Osteoblast (primary cell): ENCODE data around the gene CUTA. TPM values are rescaled to one million over a fixed set of nuclear protein-coding genes. Genes with fewer than 3 reads are reported as not detected.
A peak's percentile ranks its signal among the peaks of the same experiment; 100 is the strongest.
"Not testable (repeated sequence)": the region's sequence is repeated elsewhere in the genome, so short reads cannot be mapped to it uniquely, and the experiment has no call there.

Experiments used
- DNase-seq: peaks from one replicate; pipeline ENCODE4 v3.0.0; 2011; ENCODE audit warnings: low spot score, mixed read lengths; ENCODE audit not compliant: insufficient read length; ENCODE audit errors: missing footprints
- H2AFZ ChIP-seq: 2 replicates; pipeline ENCODE4 v1.6.0; 2011; ENCODE audit warnings: mild to moderate bottlenecking, low read length
- H3K27ac ChIP-seq: 2 replicates; pipeline ENCODE4 v1.5.1; 2011; ENCODE audit warnings: mild to moderate bottlenecking, low read depth, low read length, moderate library complexity
- H3K27me3 ChIP-seq: 2 replicates; pipeline ENCODE4 v1.6.0; 2012; ENCODE audit warnings: mild to moderate bottlenecking, control low read depth, inconsistent platforms, low read length, moderate library complexity; ENCODE audit not compliant: insufficient read depth
- H3K36me3 ChIP-seq: 2 replicates; pipeline ENCODE4 v1.5.1; 2011; ENCODE audit warnings: mild to moderate bottlenecking, low read length, control low read depth, moderate library complexity; ENCODE audit not compliant: insufficient read depth
- H3K4me1 ChIP-seq: 2 replicates; pipeline ENCODE4 v1.5.1; 2011; ENCODE audit warnings: mild to moderate bottlenecking, low read length, control low read depth, moderate library complexity; ENCODE audit not compliant: insufficient read depth
- H3K4me2 ChIP-seq: 2 replicates; pipeline ENCODE4 v1.6.0; 2011; ENCODE audit warnings: mild to moderate bottlenecking, low read length; ENCODE audit not compliant: insufficient read depth
- H3K4me3 ChIP-seq: fragments of 200-600 bp; sonication (generic); 3 replicates; pipeline ENCODE4 v1.5.1; 2012; ENCODE audit warnings: mild to moderate bottlenecking, low read length, inconsistent platforms; ENCODE audit not compliant: insufficient read depth
- H3K79me2 ChIP-seq: 2 replicates; pipeline ENCODE4 v1.6.0; 2012; ENCODE audit warnings: mild to moderate bottlenecking, low read length, control low read depth, inconsistent platforms; ENCODE audit not compliant: insufficient read depth
- H3K9me3 ChIP-seq: 2 replicates; pipeline ENCODE4 v1.5.1; 2011; ENCODE audit warnings: low read depth, low read length, control low read depth
- H4K20me1 ChIP-seq: 2 replicates; pipeline ENCODE4 v1.6.0; 2012; ENCODE audit warnings: mild to moderate bottlenecking, low read length, control low read depth; ENCODE audit not compliant: insufficient read depth
- CTCF ChIP-seq: IDR thresholded peaks from 2 replicates; pipeline ENCODE4 v1.5.1; 2011; ENCODE audit warnings: mild to moderate bottlenecking, low read depth, low read length, moderate library complexity; ENCODE audit errors: extremely low read depth
- total RNA-seq: library from RNA; depleted of rRNA; stranded (reverse); fragments of >200 nt; gene quantifications from 2 replicates; pipeline ENCODE4 v1.2.3, GENCODE V29; 2012

Gene CUTA
- total RNA-seq, 1 donor = 122 TPM

GRCh38 chr6:33375143-33375671 is 42.7 kb downstream of the CUTA start:
- peak overlapping the region; percentile 39 for H2AFZ ChIP-seq
- H3K27me3 ChIP-seq = no peaks in the 10 kb centered on the region
- no peak for DNase-seq
- peaks cover 26% of the 10 kb centered on the region for H3K4me1 ChIP-seq
- H3K4me2 ChIP-seq = peak overlapping the region; percentile 74
- H3K79me2 ChIP-seq = no peaks in the 10 kb centered on the region
- H4K20me1 ChIP-seq = no peaks in the 10 kb centered on the region
- H3K27ac ChIP-seq = peak overlapping the region; percentile 65
- H3K4me3 ChIP-seq = peak overlapping the region; percentile 29
- no peaks in the 10 kb centered on the region for H3K36me3 ChIP-seq
- no peak for TF ChIP-seq CTCF
- no peaks in the 10 kb centered on the region for H3K9me3 ChIP-seq

GRCh38 chr6:33373960-33374910 is 43.7 kb downstream of the CUTA start:
- H3K36me3 ChIP-seq = no peaks in the 10 kb centered on the region
- H3K27me3 ChIP-seq = no peaks in the 10 kb centered on the region
- TF ChIP-seq CTCF = no peak
- DNase-seq = peak; percentile 26
- H3K9me3 ChIP-seq = no peaks in the 10 kb centered on the region
- H3K4me1 ChIP-seq = peaks cover 26% of the 10 kb centered on the region
- H2AFZ ChIP-seq = no peak overlapping the region
- no peak overlapping the region for H3K4me3 ChIP-seq
- H3K4me2 ChIP-seq = no peak overlapping the region
- H3K79me2 ChIP-seq = no peaks in the 10 kb centered on the region
- no peaks in the 10 kb centered on the region for H4K20me1 ChIP-seq
- H3K27ac ChIP-seq = no peak overlapping the region

GRCh38 chr6:33372526-33373123 is 45.3 kb downstream of the CUTA start:
- peaks cover 25% of the 10 kb centered on the region for H3K4me1 ChIP-seq
- no peaks in the 10 kb centered on the region for H4K20me1 ChIP-seq
- H3K27me3 ChIP-seq = no peaks in the 10 kb centered on the region
- no peak overlapping the region for H3K4me3 ChIP-seq
- H3K27ac ChIP-seq = no peak overlapping the region
- no peaks in the 10 kb centered on the region for H3K9me3 ChIP-seq
- no peak overlapping the region for H2AFZ ChIP-seq
- TF ChIP-seq CTCF = no peak
- H3K79me2 ChIP-seq = no peaks in the 10 kb centered on the region
- DNase-seq = peak; percentile 1
- H3K36me3 ChIP-seq = no peaks in the 10 kb centered on the region
- no peak overlapping the region for H3K4me2 ChIP-seq

GRCh38 chr6:33371901-33372300 is 46.0 kb downstream of the CUTA start:
- not testable (repeated sequence) for H3K4me3 ChIP-seq, H3K27ac ChIP-seq, DNase-seq, H3K79me2 ChIP-seq, H3K27me3 ChIP-seq, H4K20me1 ChIP-seq, H3K36me3 ChIP-seq, H3K9me3 ChIP-seq, H2AFZ ChIP-seq, H3K4me2 ChIP-seq
- H3K4me1 ChIP-seq = peaks cover 18% of the 10 kb centered on the region

- not testable (repeated sequence) for H3K27ac ChIP-seq, H3K9me3 ChIP-seq, H3K27me3 ChIP-seq, H3K4me1 ChIP-seq, H3K4me3 ChIP-seq, H3K36me3 ChIP-seq, H2AFZ ChIP-seq, H3K4me2 ChIP-seq, DNase-seq, H3K79me2 ChIP-seq, H4K20me1 ChIP-seq
These were observed 50.2 kb downstream of the CUTA start for GRCh38 chr6:33367715-33368025.
